ENCODE measurements around the gene BACH2. TPM values are rescaled to one million over a fixed set of nuclear protein-coding genes. Genes with fewer than 3 reads are reported as not detected.

Gene BACH2
- total RNA-seq, 4 donors from 2014 or later = 4.2 to 9.8 (median 5.8) TPM

DNA sequence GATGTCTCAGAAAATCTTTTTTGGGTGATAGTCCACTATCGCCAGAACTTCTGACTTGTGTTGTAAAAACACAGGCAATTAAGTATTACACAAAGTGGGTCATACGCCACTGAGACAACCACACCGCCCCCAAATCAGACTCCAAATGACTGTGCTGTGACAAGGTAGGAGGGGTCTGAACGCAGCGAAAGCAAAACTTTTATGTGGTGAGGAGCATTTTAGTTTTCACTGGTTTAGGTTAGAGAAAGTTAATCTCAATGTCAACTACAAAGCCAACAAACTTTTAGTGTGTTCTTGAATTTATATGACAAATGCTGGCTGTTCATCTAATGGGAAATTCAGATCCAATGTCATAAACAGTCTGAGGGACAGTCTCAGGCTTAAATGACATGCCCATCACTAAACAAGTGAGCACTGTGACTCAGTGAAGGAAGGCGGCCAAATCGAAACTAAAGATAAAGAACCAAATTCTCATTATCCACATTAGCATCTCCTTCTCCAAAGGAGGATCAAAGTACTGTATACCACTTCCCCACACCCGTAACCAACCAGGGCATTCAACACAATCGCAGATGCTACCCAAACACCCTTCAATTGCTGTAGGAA lies 215.7 kb downstream of the BACH2 start:
- H3K9me3 ChIP-seq = no peaks in the 10 kb centered on the region
- H3K4me3 ChIP-seq = no peak overlapping the region
- no peak for DNase-seq (ENCODE audit: extremely low spot score)
- H3K27ac ChIP-seq (replicated peaks in 1 of 4) = no peak overlapping the region
- H3K36me3 ChIP-seq = no peaks in the 10 kb centered on the region
- intact Hi-C loops (cut with DNase I) = loop anchor here (10.0 kb wide), 1 partner anchor 106 kb away; no protein-coding TSS in a partner anchor
- TF ChIP-seq POLR2AphosphoS5 (IDR thresholded peaks at IDR 0.05) (no peak), POLR2A (IDR thresholded peaks at IDR 0.05; ENCODE audit: low read depth) (no peak), EP300 (IDR thresholded peaks at IDR 0.05) (no peak)
- TF ChIP-seq, protein P1, sequence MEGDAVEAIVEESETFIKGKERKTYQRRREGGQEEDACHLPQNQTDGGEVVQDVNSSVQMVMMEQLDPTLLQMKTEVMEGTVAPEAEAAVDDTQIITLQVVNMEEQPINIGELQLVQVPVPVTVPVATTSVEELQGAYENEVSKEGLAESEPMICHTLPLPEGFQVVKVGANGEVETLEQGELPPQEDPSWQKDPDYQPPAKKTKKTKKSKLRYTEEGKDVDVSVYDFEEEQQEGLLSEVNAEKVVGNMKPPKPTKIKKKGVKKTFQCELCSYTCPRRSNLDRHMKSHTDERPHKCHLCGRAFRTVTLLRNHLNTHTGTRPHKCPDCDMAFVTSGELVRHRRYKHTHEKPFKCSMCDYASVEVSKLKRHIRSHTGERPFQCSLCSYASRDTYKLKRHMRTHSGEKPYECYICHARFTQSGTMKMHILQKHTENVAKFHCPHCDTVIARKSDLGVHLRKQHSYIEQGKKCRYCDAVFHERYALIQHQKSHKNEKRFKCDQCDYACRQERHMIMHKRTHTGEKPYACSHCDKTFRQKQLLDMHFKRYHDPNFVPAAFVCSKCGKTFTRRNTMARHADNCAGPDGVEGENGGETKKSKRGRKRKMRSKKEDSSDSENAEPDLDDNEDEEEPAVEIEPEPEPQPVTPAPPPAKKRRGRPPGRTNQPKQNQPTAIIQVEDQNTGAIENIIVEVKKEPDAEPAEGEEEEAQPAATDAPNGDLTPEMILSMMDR (IDR thresholded peaks at IDR 0.05) = no peak
- WGBS = 91% methylated on average over 9 of the region's 9 CpGs
- no peaks in the 10 kb centered on the region for H3K4me1 ChIP-seq
- no peaks in the 10 kb centered on the region for H3K27me3 ChIP-seq

DNA sequence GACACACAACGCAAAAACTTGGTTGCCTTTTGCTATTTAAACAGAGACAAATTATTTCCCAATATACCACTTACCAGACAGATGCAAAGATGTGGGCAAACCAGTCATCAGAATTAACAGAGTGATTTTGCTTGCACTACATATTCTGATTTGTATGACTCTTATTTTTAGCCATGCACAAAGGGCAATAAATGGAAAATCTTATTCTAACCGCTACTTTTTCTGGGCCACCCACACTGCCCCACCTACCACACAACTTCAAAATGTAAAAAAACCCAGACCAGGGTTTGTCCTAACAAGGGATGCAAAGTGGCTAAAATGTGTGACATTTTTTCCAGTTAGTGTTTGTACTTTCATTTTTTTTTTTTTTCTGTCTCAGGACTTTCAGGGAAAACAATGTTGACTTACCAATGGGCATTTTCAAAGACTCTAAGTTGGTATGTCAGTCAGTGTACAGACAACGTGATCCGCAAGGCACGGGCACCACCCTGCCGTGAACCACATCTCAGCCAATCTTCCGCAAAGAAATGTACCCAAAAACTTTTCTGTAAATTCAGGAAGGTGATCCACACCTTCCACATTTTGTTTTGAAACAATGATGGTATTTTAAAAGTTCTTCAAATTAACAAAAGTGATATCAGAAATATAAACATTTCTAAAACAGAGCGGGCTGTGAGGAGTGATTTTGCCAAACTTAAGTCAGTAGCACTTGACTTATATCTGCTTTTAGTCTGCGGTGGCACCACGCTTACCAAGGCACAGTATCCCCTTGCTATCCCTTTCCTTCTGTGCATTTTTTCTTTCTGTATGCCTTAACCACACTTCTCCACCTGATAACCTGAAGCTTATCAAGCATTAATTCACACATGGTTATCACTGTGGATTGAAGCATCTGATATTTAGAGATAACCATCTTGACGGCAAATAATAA lies 216.8 kb downstream of the BACH2 start:
- no peak for DNase-seq (ENCODE audit: extremely low spot score)
- intact Hi-C loops (cut with DNase I) = loop anchor here (10.0 kb wide), 1 partner anchor 105 kb away; no protein-coding TSS in a partner anchor
- WGBS = 92% methylated on average over 11 of the region's 11 CpGs
- no peaks in the 10 kb centered on the region for H3K36me3 ChIP-seq
- H3K27me3 ChIP-seq = no peaks in the 10 kb centered on the region
- H3K4me3 ChIP-seq = no peak overlapping the region
- H3K4me1 ChIP-seq = no peaks in the 10 kb centered on the region
- no peaks in the 10 kb centered on the region for H3K9me3 ChIP-seq
- TF ChIP-seq, protein P1 (IDR thresholded peaks at IDR 0.05) = no peak
- TF ChIP-seq POLR2AphosphoS5 (IDR thresholded peaks at IDR 0.05) (no peak), EP300 (IDR thresholded peaks at IDR 0.05) (no peak), POLR2A (IDR thresholded peaks at IDR 0.05; ENCODE audit: low read depth) (no peak)
- no peak overlapping the region for H3K27ac ChIP-seq (replicated peaks in 1 of 4)

DNA sequence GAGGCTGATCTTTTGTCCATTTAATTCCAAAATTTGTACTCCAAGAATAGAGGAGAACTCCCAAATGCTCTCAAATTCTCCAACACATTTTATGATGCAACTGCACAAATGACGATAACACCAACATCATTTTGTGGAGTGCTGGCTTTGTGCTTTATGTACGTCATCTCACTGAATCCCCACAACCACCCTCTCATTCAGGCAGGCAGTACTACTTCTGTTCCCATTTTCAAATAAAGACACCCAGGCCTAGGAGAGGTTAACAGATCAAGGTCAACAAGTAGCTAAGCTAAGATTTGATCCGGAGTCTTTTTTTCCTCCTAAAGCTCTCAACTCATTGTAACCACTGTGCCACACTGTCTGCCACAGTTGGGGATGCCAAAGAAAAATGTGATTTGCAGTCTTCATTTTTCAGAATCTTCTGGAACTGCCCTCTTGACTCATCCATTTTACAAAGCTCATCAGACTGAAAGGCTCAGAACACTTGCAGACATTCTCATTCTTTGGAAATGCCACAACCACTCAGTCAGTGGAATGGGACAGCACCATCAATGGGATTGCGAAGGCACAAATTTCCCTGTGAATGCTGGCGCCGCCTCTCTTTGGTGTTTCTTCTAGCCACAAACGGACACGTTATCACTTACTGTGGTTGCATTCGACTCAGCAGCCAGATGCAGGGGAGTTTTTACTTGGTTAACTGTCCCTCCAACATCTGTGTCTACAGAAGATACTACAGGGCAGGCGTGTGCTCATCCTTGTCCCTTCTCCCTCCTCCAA lies 217.9 kb downstream of the BACH2 start:
- no peak overlapping the region for H3K4me3 ChIP-seq
- no peaks in the 10 kb centered on the region for H3K36me3 ChIP-seq
- H3K27me3 ChIP-seq = no peaks in the 10 kb centered on the region
- no peaks in the 10 kb centered on the region for H3K4me1 ChIP-seq
- intact Hi-C loops (cut with DNase I) = no loop called here
- no peak for DNase-seq (ENCODE audit: extremely low spot score)
- TF ChIP-seq, protein P1 (IDR thresholded peaks at IDR 0.05) = no peak
- TF ChIP-seq POLR2AphosphoS5 (IDR thresholded peaks at IDR 0.05) (no peak), POLR2A (IDR thresholded peaks at IDR 0.05; ENCODE audit: low read depth) (no peak), EP300 (IDR thresholded peaks at IDR 0.05) (no peak)
- H3K27ac ChIP-seq (replicated peaks in 1 of 4) = no peak overlapping the region
- 89% methylated on average over 10 of the region's 10 CpGs for WGBS
- H3K9me3 ChIP-seq = no peaks in the 10 kb centered on the region

DNA sequence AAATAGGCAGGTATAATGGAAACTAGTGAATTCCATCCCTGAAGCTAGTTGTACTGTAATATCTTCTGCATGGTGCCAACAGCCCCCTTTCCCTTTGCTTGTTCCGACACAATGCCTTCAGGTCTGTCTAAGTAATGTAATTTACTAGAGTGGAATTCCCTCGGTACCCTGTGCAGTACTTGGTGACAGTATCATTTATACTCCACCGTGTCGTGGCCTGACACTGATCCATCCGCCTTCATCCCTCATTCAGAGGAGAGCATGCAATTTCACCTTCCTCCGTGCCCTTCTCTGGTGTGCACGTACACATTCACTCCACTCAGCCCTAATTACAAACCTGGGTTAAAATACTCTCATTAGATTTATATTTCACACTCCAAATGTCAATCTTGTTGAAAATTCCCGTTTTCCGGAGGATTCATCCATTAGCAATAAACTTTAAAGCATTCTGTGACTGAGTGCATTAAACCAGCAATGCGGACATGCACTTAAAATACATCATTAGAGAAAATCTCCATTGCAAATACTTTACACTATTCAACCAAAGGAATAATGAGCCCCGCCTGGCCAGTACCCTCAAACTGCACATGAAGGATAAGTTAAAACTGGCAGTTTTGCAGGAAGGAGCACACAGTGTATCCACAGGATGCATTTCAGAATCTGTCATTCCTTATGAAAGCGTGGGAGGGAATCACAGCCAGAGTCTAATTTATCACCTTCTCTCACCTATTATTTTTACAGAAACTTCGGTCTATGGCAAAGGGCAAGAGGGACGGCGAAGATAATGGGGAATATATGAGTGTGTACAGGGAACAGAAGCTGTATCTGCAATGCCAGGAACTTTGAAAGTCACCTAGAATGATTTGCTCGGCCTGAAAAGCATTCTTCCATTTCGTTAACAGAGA lies 219.9 kb downstream of the BACH2 start:
- H3K4me1 ChIP-seq = no peaks in the 10 kb centered on the region
- intact Hi-C loops (cut with DNase I) = no loop called here
- H3K4me3 ChIP-seq = no peak overlapping the region
- TF ChIP-seq, protein P1 (IDR thresholded peaks at IDR 0.05) = no peak
- TF ChIP-seq POLR2A (IDR thresholded peaks at IDR 0.05; ENCODE audit: low read depth) = no peak
- no peak for TF ChIP-seq POLR2AphosphoS5 (IDR thresholded peaks at IDR 0.05)
- no peak for TF ChIP-seq EP300 (IDR thresholded peaks at IDR 0.05)
- no peaks in the 10 kb centered on the region for H3K9me3 ChIP-seq
- no peaks in the 10 kb centered on the region for H3K36me3 ChIP-seq
- no peaks in the 10 kb centered on the region for H3K27me3 ChIP-seq
- 93% methylated on average over 17 of the region's 17 CpGs for WGBS
- DNase-seq (ENCODE audit: extremely low spot score) = no peak
- H3K27ac ChIP-seq (replicated peaks in 1 of 4) = no peak overlapping the region
